Iris pigment epithelial cell (primary cell): ENCODE data around the gene CT83.

Experiments used
- DNase-seq: peaks from one replicate; pipeline ENCODE4 v3.0.0-alpha.2; 2011; ENCODE audit warnings: low read depth

The CT83 gene

GRCh38 chrX:116462822-116463221, at the start of gene CT83:
Gene CT83 (minus strand): TSS chrX:116462976. CDS start chrX:116462856, 120 bp downstream.
- DNase-seq: no peak

GRCh38 chrX:116499780-116500179, 37.0 kb upstream of the CT83 start:
- peak; percentile 74 for DNase-seq

- no peak for DNase-seq
Observed at GRCh38 chrX:116493271-116493670, 30.5 kb upstream of the CT83 start.

GRCh38 chrX:116490104-116490503, 27.3 kb upstream of the CT83 start:
- DNase-seq: no peak

GRCh38 chrX:116480059-116480458, 17.3 kb upstream of the CT83 start:
- no peak for DNase-seq

- peak; percentile 4 for DNase-seq
Observed at GRCh38 chrX:116449156-116449555, 13.6 kb downstream of the CT83 start.

- DNase-seq: no peak
Observed at GRCh38 chrX:116436358-116436816, 26.4 kb downstream of the CT83 start, which contains the start of gene SLC6A14. Gene SLC6A14 (plus strand): TSS chrX:116436606. CDS start chrX:116436710, 104 bp downstream.

GRCh38 chrX:116435597-116435996, 27.2 kb downstream of the CT83 start:
- no peak for DNase-seq

GRCh38 chrX:116427978-116428377, 34.8 kb downstream of the CT83 start:
- DNase-seq: no peak

GRCh38 chrX:116417968-116418367, 44.8 kb downstream of the CT83 start:
- peak; percentile 38 for DNase-seq

GRCh38 chrX:116417214-116417613, 45.6 kb downstream of the CT83 start:
- no peak for DNase-seq

- DNase-seq: no peak
Observed at GRCh38 chrX:116413273-116413672, 49.5 kb downstream of the CT83 start.
